ENCODE measurements around the gene P2RX3. TPM values are rescaled to one million over a fixed set of nuclear protein-coding genes. Genes with fewer than 3 reads are reported as not detected.

The P2RX3 gene
- total RNA-seq, 4 donors from 2014 or later, result not detected

- Histone ChIP-seq H3K27ac (no peak overlapping the region), H3K4me1 (peaks cover 0 to 12% (median 2%) of the 10 kb centered on the region in 3 donors), H3K4me3 (no peak overlapping the region), H3K36me3 (no peaks in the 10 kb centered on the region), H3K9me3 (no peaks in the 10 kb centered on the region), H3K27me3 (no peaks in the 10 kb centered on the region)
- intact Hi-C loops (cut with DNase I), result loop anchor here (10.0 kb wide), 2 partner anchors 130 to 290 kb away; no protein-coding TSS in a partner anchor
- 85 to 95% methylated on average over 7 to 10 of the region's 10 CpGs for WGBS, 2 donors
- TF ChIP-seq POLR2A (IDR thresholded peaks at IDR 0.05) (no peak), CTCF (IDR thresholded peaks at IDR 0.05) (no peak)
- no peak for DNase-seq
Observed at GRCh38 chr11:57344826-57345225, 6.7 kb downstream of the P2RX3 start.

- WGBS, 2 donors, result 11 to 15% methylated on average over 11 of the region's 11 CpGs
- intact Hi-C loops (cut with DNase I), result loop anchor here (10.0 kb wide), 2 partner anchors 129 to 289 kb away; no protein-coding TSS in a partner anchor
- no peak for DNase-seq
- Histone ChIP-seq H3K9me3 (no peaks in the 10 kb centered on the region), H3K4me3 (no peak overlapping the region), H3K27me3 (no peaks in the 10 kb centered on the region), H3K4me1 (peaks cover 0 to 11% (median 3%) of the 10 kb centered on the region in 3 donors), H3K36me3 (no peaks in the 10 kb centered on the region), H3K27ac (no peak overlapping the region)
- TF ChIP-seq POLR2A (IDR thresholded peaks at IDR 0.05) (no peak), CTCF (IDR thresholded peaks at IDR 0.05) (peak; percentile 56 to 87 (median 70))
Observed at GRCh38 chr11:57345555-57346211, 7.5 kb downstream of the P2RX3 start.

GRCh38 chr11:57347336-57347735 lies 9.2 kb downstream of the P2RX3 start:
- H3K27me3 ChIP-seq, result no peaks in the 10 kb centered on the region
- no peak for DNase-seq

GRCh38 chr11:57348052-57348451 lies 9.9 kb downstream of the P2RX3 start:
- intact Hi-C loops (cut with DNase I), result loop anchor here (10.0 kb wide), 2 partner anchors 127 to 287 kb away; no protein-coding TSS in a partner anchor

More at GRCh38 chr11:57347336-57347735, 9.2 kb downstream of the P2RX3 start:
- intact Hi-C loops (cut with DNase I), result loop anchor here (10.0 kb wide), 2 partner anchors 127 to 287 kb away; no protein-coding TSS in a partner anchor
- Histone ChIP-seq H3K4me3 (no peak overlapping the region), H3K4me1 (peaks cover 0 to 11% (median 3%) of the 10 kb centered on the region in 3 donors), H3K9me3 (no peaks in the 10 kb centered on the region), H3K27ac (no peak overlapping the region), H3K36me3 (no peaks in the 10 kb centered on the region)
- no peak for TF ChIP-seq CTCF (IDR thresholded peaks at IDR 0.05)
- 93 to 94% methylated on average over 3 of the region's 9 CpGs for WGBS, 2 donors

More at GRCh38 chr11:57348052-57348451, 9.9 kb downstream of the P2RX3 start:
- 78 to 82% methylated on average over 4 to 5 of the region's 7 CpGs for WGBS, 2 donors
- no peak for DNase-seq
- Histone ChIP-seq H3K9me3 (no peaks in the 10 kb centered on the region), H3K27ac (no peak overlapping the region), H3K27me3 (no peaks in the 10 kb centered on the region), H3K4me1 (peaks cover 0 to 11% (median 3%) of the 10 kb centered on the region in 3 donors), H3K4me3 (no peak overlapping the region), H3K36me3 (no peaks in the 10 kb centered on the region)
- TF ChIP-seq POLR2A (IDR thresholded peaks at IDR 0.05), result no peak
- TF ChIP-seq CTCF (IDR thresholded peaks at IDR 0.05), result no peak
